ENCODE data around the gene LZTFL1. TPM values are rescaled to one million over a fixed set of nuclear protein-coding genes. Genes with fewer than 3 reads are reported as not detected.

Gene LZTFL1
- total and polyA plus RNA-seq, 2 experiments from 2014 or later = 6.3 to 13.9 TPM

DNA sequence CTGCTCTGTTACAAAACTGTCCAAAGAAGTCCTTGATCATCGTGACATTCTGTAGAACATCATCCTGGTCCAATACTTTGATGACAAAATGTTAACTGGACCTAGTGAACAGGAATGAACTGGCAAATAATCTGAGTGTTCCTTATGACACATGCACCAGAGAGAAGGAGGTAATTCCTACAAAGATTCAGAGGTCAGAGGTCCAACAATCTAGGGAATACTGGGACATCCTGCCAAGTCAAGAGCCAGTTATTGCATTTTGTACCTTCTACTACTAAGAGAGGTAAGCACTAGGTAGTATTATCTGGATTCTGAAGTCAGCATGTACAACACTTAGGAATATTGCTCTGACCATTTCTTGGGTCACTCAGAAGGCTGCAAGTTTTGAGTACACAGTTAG, 20.8 kb downstream of the LZTFL1 start:
- Mint-ChIP-seq H3K4me3 (no peak overlapping the region), H3K36me3 (ENCODE audit: low read depth) (no peaks in the 10 kb centered on the region), H3K27ac (no peak overlapping the region), H3K4me1 (no peaks in the 10 kb centered on the region), H3K27me3 (ENCODE audit: insufficient read depth, low read depth, poor library complexity) (no peaks in the 10 kb centered on the region), H3K9me3 (peaks cover 11% of the 10 kb centered on the region; the same call in 2 of the 3 replicates)
- Histone ChIP-seq H3K9me2 (ENCODE audit: insufficient read depth) (no peaks in the 10 kb centered on the region; the same call in 1 of the 2 replicates), H3K27ac (ENCODE audit: low read depth) (no peak overlapping the region), H3K27me3 (ENCODE audit: insufficient read depth) (no peaks in the 10 kb centered on the region), H3K79me2 (replicated peaks; ENCODE audit: insufficient read depth) (no peaks in the 10 kb centered on the region), H3K4me3 (no peak overlapping the region), H3F3A (replicated peaks; ENCODE audit: low read depth) (no peaks in the 10 kb centered on the region), H4K20me1 (replicated peaks; ENCODE audit: insufficient read depth) (no peaks in the 10 kb centered on the region), H2AFZ (no peak overlapping the region), H3K4me2 (no peak overlapping the region), H3K4me1 (ENCODE audit: insufficient read depth) (no peaks in the 10 kb centered on the region), H3K36me3 (ENCODE audit: insufficient read depth) (peaks cover 4% of the 10 kb centered on the region; the same call in 1 of the 2 replicates)
- no peak for ATAC-seq
- TF ChIP-seq NANOG (IDR thresholded peaks at IDR 0.05; ENCODE audit: borderline replicate concordance) = no peak
- TF ChIP-seq, protein P1, sequence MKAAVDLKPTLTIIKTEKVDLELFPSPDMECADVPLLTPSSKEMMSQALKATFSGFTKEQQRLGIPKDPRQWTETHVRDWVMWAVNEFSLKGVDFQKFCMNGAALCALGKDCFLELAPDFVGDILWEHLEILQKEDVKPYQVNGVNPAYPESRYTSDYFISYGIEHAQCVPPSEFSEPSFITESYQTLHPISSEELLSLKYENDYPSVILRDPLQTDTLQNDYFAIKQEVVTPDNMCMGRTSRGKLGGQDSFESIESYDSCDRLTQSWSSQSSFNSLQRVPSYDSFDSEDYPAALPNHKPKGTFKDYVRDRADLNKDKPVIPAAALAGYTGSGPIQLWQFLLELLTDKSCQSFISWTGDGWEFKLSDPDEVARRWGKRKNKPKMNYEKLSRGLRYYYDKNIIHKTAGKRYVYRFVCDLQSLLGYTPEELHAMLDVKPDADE (IDR thresholded peaks at IDR 0.05) = no peak
- no peak for TF ChIP-seq EZH2phosphoT487 (IDR thresholded peaks at IDR 0.05; ENCODE audit: unreplicated experiment)
- TF ChIP-seq ZNF331 (CRISPR knock-in tag; IDR thresholded peaks at IDR 0.05; ENCODE audit: low read depth) = no peak
- no peak for DNase-seq (ENCODE audit: low spot score)

DNA sequence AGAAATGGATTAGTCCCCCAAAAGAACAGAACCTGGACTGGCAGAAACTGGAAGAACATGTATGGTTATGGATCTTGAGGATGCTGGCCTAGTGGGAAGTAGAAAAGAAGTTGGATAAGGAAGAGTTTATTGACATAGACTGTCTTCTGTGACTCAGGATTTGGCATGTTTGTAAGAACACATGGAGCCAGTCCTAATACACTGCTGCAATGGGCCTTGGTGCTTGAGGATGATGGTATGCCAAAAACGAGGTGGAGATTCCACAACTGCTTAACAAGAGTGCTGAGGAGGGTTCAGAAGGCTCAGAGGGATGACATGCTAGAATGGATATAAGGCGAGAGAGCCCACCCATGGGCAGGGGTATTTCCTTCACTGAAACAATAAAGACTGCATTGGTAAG, 22.4 kb downstream of the LZTFL1 start:
- Mint-ChIP-seq H3K4me1 (no peaks in the 10 kb centered on the region), H3K4me3 (no peak overlapping the region), H3K27ac (no peak overlapping the region), H3K27me3 (ENCODE audit: insufficient read depth, low read depth, poor library complexity) (no peaks in the 10 kb centered on the region), H3K9me3 (peaks cover 16% of the 10 kb centered on the region; the same call in 2 of the 3 replicates), H3K36me3 (ENCODE audit: low read depth) (no peaks in the 10 kb centered on the region)
- Histone ChIP-seq H3K27me3 (ENCODE audit: insufficient read depth) (no peaks in the 10 kb centered on the region), H2AFZ (no peak overlapping the region), H4K20me1 (replicated peaks; ENCODE audit: insufficient read depth) (no peaks in the 10 kb centered on the region), H3K4me3 (no peak overlapping the region), H3K79me2 (replicated peaks; ENCODE audit: insufficient read depth) (no peaks in the 10 kb centered on the region), H3F3A (replicated peaks; ENCODE audit: low read depth) (no peaks in the 10 kb centered on the region), H3K27ac (ENCODE audit: low read depth) (no peak overlapping the region), H3K9me2 (ENCODE audit: insufficient read depth) (no peaks in the 10 kb centered on the region; the same call in 1 of the 2 replicates), H3K4me2 (no peak overlapping the region), H3K4me1 (ENCODE audit: insufficient read depth) (no peaks in the 10 kb centered on the region), H3K36me3 (ENCODE audit: insufficient read depth) (no peaks in the 10 kb centered on the region)
- ATAC-seq = no peak
- DNase-seq (ENCODE audit: low spot score) = no peak
- TF ChIP-seq STAT1 (IDR thresholded peaks at IDR 0.05; ENCODE audit: unreplicated experiment) (no peak), ZNF114 (CRISPR knock-in tag; IDR thresholded peaks at IDR 0.05) (no peak), ZNF462 (CRISPR knock-in tag; IDR thresholded peaks at IDR 0.05) (no peak), ZNF331 (CRISPR knock-in tag; IDR thresholded peaks at IDR 0.05; ENCODE audit: low read depth) (no peak), POLR2AphosphoS5 (IDR thresholded peaks at IDR 0.05; ENCODE audit: low read depth) (no peak), JUNB (IDR thresholded peaks at IDR 0.05; ENCODE audit: unreplicated experiment) (no peak), NANOG (IDR thresholded peaks at IDR 0.05; ENCODE audit: borderline replicate concordance) (no peak), EZH2phosphoT487 (IDR thresholded peaks at IDR 0.05; ENCODE audit: unreplicated experiment) (no peak), CREB1 (CRISPR knock-in tag; IDR thresholded peaks at IDR 0.05; ENCODE audit: low read depth) (no peak), EZH2 (IDR thresholded peaks at IDR 0.05; ENCODE audit: low read depth, unreplicated experiment) (no peak)
- TF ChIP-seq, protein P2, sequence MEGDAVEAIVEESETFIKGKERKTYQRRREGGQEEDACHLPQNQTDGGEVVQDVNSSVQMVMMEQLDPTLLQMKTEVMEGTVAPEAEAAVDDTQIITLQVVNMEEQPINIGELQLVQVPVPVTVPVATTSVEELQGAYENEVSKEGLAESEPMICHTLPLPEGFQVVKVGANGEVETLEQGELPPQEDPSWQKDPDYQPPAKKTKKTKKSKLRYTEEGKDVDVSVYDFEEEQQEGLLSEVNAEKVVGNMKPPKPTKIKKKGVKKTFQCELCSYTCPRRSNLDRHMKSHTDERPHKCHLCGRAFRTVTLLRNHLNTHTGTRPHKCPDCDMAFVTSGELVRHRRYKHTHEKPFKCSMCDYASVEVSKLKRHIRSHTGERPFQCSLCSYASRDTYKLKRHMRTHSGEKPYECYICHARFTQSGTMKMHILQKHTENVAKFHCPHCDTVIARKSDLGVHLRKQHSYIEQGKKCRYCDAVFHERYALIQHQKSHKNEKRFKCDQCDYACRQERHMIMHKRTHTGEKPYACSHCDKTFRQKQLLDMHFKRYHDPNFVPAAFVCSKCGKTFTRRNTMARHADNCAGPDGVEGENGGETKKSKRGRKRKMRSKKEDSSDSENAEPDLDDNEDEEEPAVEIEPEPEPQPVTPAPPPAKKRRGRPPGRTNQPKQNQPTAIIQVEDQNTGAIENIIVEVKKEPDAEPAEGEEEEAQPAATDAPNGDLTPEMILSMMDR (conservative IDR thresholded peaks at IDR 0.05; ENCODE audit: low read depth in 2 of 2) = no peak
- TF ChIP-seq, protein P1 (IDR thresholded peaks at IDR 0.05) = no peak

Data from GM23338 (cell line).